ENCODE data around the gene TMEM62.

DNA sequence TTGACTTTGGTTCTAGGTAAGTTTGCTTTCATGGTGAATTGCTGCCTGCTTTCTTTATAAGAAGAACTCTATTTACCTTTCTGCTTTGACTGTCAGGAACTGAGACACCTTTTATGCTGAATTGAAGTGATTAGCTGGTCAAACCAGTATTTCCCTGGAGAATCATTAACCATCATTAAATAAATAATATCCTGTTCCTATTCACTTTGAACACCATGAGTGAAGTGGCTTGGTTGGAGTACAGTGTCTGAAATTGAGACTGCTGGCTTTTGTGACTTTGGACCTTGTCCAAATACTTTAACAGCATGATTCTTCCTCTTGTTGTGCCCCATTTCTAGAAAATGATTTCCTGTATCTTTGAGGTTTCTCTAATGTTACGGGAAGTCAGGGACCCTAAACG, 5.6 kb upstream of the TMEM62 start:
- TF ChIP-seq, protein P1, sequence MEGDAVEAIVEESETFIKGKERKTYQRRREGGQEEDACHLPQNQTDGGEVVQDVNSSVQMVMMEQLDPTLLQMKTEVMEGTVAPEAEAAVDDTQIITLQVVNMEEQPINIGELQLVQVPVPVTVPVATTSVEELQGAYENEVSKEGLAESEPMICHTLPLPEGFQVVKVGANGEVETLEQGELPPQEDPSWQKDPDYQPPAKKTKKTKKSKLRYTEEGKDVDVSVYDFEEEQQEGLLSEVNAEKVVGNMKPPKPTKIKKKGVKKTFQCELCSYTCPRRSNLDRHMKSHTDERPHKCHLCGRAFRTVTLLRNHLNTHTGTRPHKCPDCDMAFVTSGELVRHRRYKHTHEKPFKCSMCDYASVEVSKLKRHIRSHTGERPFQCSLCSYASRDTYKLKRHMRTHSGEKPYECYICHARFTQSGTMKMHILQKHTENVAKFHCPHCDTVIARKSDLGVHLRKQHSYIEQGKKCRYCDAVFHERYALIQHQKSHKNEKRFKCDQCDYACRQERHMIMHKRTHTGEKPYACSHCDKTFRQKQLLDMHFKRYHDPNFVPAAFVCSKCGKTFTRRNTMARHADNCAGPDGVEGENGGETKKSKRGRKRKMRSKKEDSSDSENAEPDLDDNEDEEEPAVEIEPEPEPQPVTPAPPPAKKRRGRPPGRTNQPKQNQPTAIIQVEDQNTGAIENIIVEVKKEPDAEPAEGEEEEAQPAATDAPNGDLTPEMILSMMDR (IDR thresholded peaks at IDR 0.05), result no peak
- no peak for TF ChIP-seq POLR2A (IDR thresholded peaks at IDR 0.05)
